ENCODE results near the gene CIDEC.

CIDEC gene

GRCh38 chr3:9893739-9894138 lies 13.7 kb upstream of the CIDEC start:
- in situ Hi-C loops (cut with HindIII; ENCODE audit: low sequenced_read_pairs) = no loop called here
- TF ChIP-seq CTCF (IDR thresholded peaks at IDR 0.05; ENCODE audit: low read depth, low read length, missing control alignments) = no peak
- DNase-seq (ENCODE audit: low read depth) = no peak
- H3K4me3 ChIP-seq (ENCODE audit: low read depth, low read length) = no peak overlapping the region

- DNase-seq (ENCODE audit: low read depth) = no peak
- in situ Hi-C loops (cut with HindIII; ENCODE audit: low sequenced_read_pairs) = no loop called here
- TF ChIP-seq CTCF (IDR thresholded peaks at IDR 0.05; ENCODE audit: low read depth, low read length, missing control alignments) = no peak
- H3K4me3 ChIP-seq (ENCODE audit: low read depth, low read length) = peak overlapping the region; percentile 96
These were observed 11.1 kb upstream of the CIDEC start for GRCh38 chr3:9891072-9891622.

GRCh38 chr3:9890249-9891071 lies 10.4 kb upstream of the CIDEC start, which contains the start of gene JAGN1:
TSS of gene JAGN1 (plus strand) at chr3:9890610. CDS start at chr3:9890723, 113 bp downstream.
- H3K4me3 ChIP-seq (ENCODE audit: low read depth, low read length) = peak within 1 kb of the TSS; percentile 96
- DNase-seq (ENCODE audit: low read depth) = peak; percentile 70
- in situ Hi-C loops (cut with HindIII; ENCODE audit: low sequenced_read_pairs) = no loop called here
- no peak for TF ChIP-seq CTCF (IDR thresholded peaks at IDR 0.05; ENCODE audit: low read depth, low read length, missing control alignments)

- H3K4me3 ChIP-seq (ENCODE audit: low read depth, low read length) = no peak overlapping the region
- no peak for DNase-seq (ENCODE audit: low read depth)
- no peak for TF ChIP-seq CTCF (IDR thresholded peaks at IDR 0.05; ENCODE audit: low read depth, low read length, missing control alignments)
- in situ Hi-C loops (cut with HindIII; ENCODE audit: low sequenced_read_pairs) = no loop called here
These were observed 9.4 kb upstream of the CIDEC start for GRCh38 chr3:9889405-9889804.

GRCh38 chr3:9888540-9888939 lies 8.5 kb upstream of the CIDEC start:
- no peak for DNase-seq (ENCODE audit: low read depth)
- no peak overlapping the region for H3K4me3 ChIP-seq (ENCODE audit: low read depth, low read length)
- in situ Hi-C loops (cut with HindIII; ENCODE audit: low sequenced_read_pairs) = no loop called here
- TF ChIP-seq CTCF (IDR thresholded peaks at IDR 0.05; ENCODE audit: low read depth, low read length, missing control alignments) = no peak

GRCh38 chr3:9887480-9887879 lies 7.4 kb upstream of the CIDEC start:
- in situ Hi-C loops (cut with HindIII; ENCODE audit: low sequenced_read_pairs) = no loop called here
- no peak overlapping the region for H3K4me3 ChIP-seq (ENCODE audit: low read depth, low read length)
- DNase-seq (ENCODE audit: low read depth) = no peak
- no peak for TF ChIP-seq CTCF (IDR thresholded peaks at IDR 0.05; ENCODE audit: low read depth, low read length, missing control alignments)
